H1 (cell line): Measurements from ENCODE around the gene CLDN7. TPM values are rescaled to one million over a fixed set of nuclear protein-coding genes. Genes with fewer than 3 reads are reported as not detected.
A peak's percentile ranks its signal among the peaks of the same experiment; 100 is the strongest.

ENCODE experiments used
- CTCF ChIA-PET: fragments of 300-600 bp; sonication (Branson Sonifier 250); formaldehyde crosslinking; loops from one replicate; lab custom pipeline; 2021; ENCODE audit not compliant: partially characterized antibody; lab: Charles Lee
- POLR2A ChIA-PET: fragments of 300-600 bp; sonication (Branson Sonifier 250); formaldehyde crosslinking; loops from one replicate; lab custom pipeline; 2021; ENCODE audit warnings: inconsistent platforms; ENCODE audit not compliant: partially characterized antibody; lab: Charles Lee
- DNase-seq, 2 experiments: peaks; one replicate each; pipeline versions ENCODE4 v3.0.0 to v3.0.0-alpha.2; 2010 to 2022; ENCODE audit warnings: low spot score in 2 of 2, low read depth in 1 of 2, mixed read lengths in 1 of 2
- FAIRE-seq: peaks from 2 replicates; lab custom pipeline; 2011; peaks lifted over from hg19 to GRCh38; lab: Jason Lieb, UNC
- H2AFZ ChIP-seq: 2 replicates; pipeline ENCODE4 v1.8.1; 2012; ENCODE audit warnings: low read length, inconsistent platforms
- H2AK5ac ChIP-seq: 2 replicates; pipeline ENCODE4 v1.6.1; 2013; ENCODE audit warnings: low read depth, low read length
- H2BK120ac ChIP-seq: replicated peaks from 2 replicates; pipeline ENCODE3; 2013; ENCODE audit warnings: low read depth, low read length, inconsistent platforms
- H2BK12ac ChIP-seq: 2 replicates; pipeline ENCODE4 v1.6.1; 2013; ENCODE audit warnings: low read depth, low read length
- H2BK15ac ChIP-seq: 2 replicates; pipeline ENCODE4 v1.6.1; 2013; ENCODE audit warnings: low read length
- H2BK20ac ChIP-seq: 2 replicates; pipeline ENCODE4 v1.6.1; 2013; ENCODE audit warnings: low read length
- H2BK5ac ChIP-seq: 2 replicates; pipeline ENCODE4 v1.6.1; 2013; ENCODE audit warnings: low read depth, low read length
- H3K14ac ChIP-seq: 2 replicates; pipeline ENCODE4 v1.6.1; 2013; ENCODE audit warnings: inconsistent platforms; ENCODE audit not compliant: insufficient read length
- H3K18ac ChIP-seq: 2 replicates; pipeline ENCODE4 v1.6.1; 2013; ENCODE audit warnings: low read length; ENCODE audit errors: extremely low read depth
- H3K23ac ChIP-seq: 2 replicates; pipeline ENCODE4 v1.6.1; 2013; ENCODE audit warnings: inconsistent platforms; ENCODE audit not compliant: insufficient read length
- H3K23me2 ChIP-seq: 2 replicates; pipeline ENCODE4 v1.6.1; 2013; ENCODE audit warnings: low read depth, low read length
- H3K27ac ChIP-seq: 2 replicates; pipeline ENCODE4 v1.6.1; 2011; ENCODE audit warnings: low read depth, low read length, inconsistent platforms
- H3K27me3 ChIP-seq, 4 experiments: replicated peaks in 1 of 4; 1 replicate in 1 of 4; 2 replicates in 3 of 4; pipeline versions ENCODE4 v1.6.1 to v1.8.1; 2011 to 2013; ENCODE audit warnings: low read length in 3 of 4, mild to moderate bottlenecking in 3 of 4, inconsistent platforms in 2 of 4, mixed read lengths in 2 of 4, moderate library complexity in 1 of 4; ENCODE audit not compliant: control insufficient read depth in 3 of 4, insufficient read depth in 3 of 4; ENCODE audit errors: extremely low read depth in 1 of 4
- H3K36me3 ChIP-seq, 4 experiments: 2 replicates each; pipeline versions ENCODE4 v1.6.1 to v1.8.1; 2011 to 2013; ENCODE audit warnings: mild to moderate bottlenecking in 4 of 4, low read length in 3 of 4, moderate library complexity in 2 of 4, control low read depth in 1 of 4, inconsistent platforms in 1 of 4; ENCODE audit not compliant: insufficient read depth in 4 of 4, control insufficient read depth in 2 of 4
- H3K4ac ChIP-seq: replicated peaks from 2 replicates; pipeline ENCODE3; 2013; ENCODE audit warnings: low read length, low read depth, mixed read lengths, inconsistent platforms; ENCODE audit not compliant: insufficient read length
- H3K4me1 ChIP-seq, 4 experiments: replicated peaks in 1 of 4; 1 replicate in 1 of 4; 2 replicates in 3 of 4; pipeline versions ENCODE4 v1.6.1 to v1.8.1; 2011 to 2013; ENCODE audit warnings: low read length in 3 of 4, inconsistent platforms in 2 of 4, mixed read lengths in 1 of 4; ENCODE audit not compliant: insufficient read depth in 4 of 4, control insufficient read depth in 3 of 4
- H3K4me2 ChIP-seq, 2 experiments: 2 replicates each; pipeline versions ENCODE4 v1.6.1 to v1.8.1; 2011 to 2013; ENCODE audit warnings: low read depth in 2 of 2, low read length in 2 of 2, control low read depth in 1 of 2, inconsistent platforms in 1 of 2, mild to moderate bottlenecking in 1 of 2; ENCODE audit not compliant: insufficient read depth in 1 of 2
- H3K4me3 ChIP-seq, 4 experiments: fragments of 200-600, 300-600 bp in 1 of 4; sonication (generic), shearing (Covaris generic), sonication (Bioruptor Twin) in 1 of 4; 2 replicates each; pipeline versions ENCODE4 v1.5.1 to v1.8.1; 2011 to 2016; ENCODE audit warnings: low read length in 4 of 4, low read depth in 3 of 4, control low read depth in 2 of 4, inconsistent platforms in 2 of 4, mild to moderate bottlenecking in 2 of 4, mixed read lengths in 1 of 4, moderate library complexity in 1 of 4; ENCODE audit not compliant: insufficient read depth in 2 of 4; ENCODE audit errors: extremely low read depth in 1 of 4
- H3K56ac ChIP-seq: replicated peaks from 2 replicates; pipeline ENCODE3; 2013; ENCODE audit warnings: low read depth, mild to moderate bottlenecking, mixed read lengths, low read length, inconsistent platforms; ENCODE audit not compliant: insufficient read length
- H3K79me1 ChIP-seq: 2 replicates; pipeline ENCODE4 v1.6.1; 2013; ENCODE audit warnings: low read depth, low read length, control low read depth
- H3K79me2 ChIP-seq, 2 experiments: 2 replicates each; pipeline versions ENCODE4 v1.6.1 to v1.8.1; 2012 to 2013; ENCODE audit warnings: low read length in 2 of 2, mild to moderate bottlenecking in 2 of 2, inconsistent platforms in 1 of 2; ENCODE audit not compliant: insufficient read depth in 2 of 2, control insufficient read depth in 1 of 2
- H3K9ac ChIP-seq, 4 experiments: replicated peaks in 1 of 4; 1 replicate in 1 of 4; 2 replicates in 3 of 4; pipeline versions ENCODE4 v1.6.1 to v1.8.1; 2011 to 2013; ENCODE audit warnings: low read depth in 3 of 4, low read length in 3 of 4, control low read depth in 2 of 4, mild to moderate bottlenecking in 2 of 4, moderate library complexity in 2 of 4, inconsistent platforms in 1 of 4; ENCODE audit errors: extremely low read depth in 1 of 4
- H3K9me3 ChIP-seq, 2 experiments: 2 replicates each; pipeline versions ENCODE4 v1.6.1 to v1.8.1; 2012 to 2013; ENCODE audit warnings: mild to moderate bottlenecking in 2 of 2, moderate library complexity in 2 of 2, control low read depth in 1 of 2, inconsistent platforms in 1 of 2, low read depth in 1 of 2, low read length in 1 of 2, mixed read lengths in 1 of 2; ENCODE audit not compliant: insufficient read depth in 2 of 2
- H4K20me1 ChIP-seq, 2 experiments: replicated peaks in 1 of 2; 2 replicates each; pipeline versions ENCODE3 to v1.8.1; 2011 to 2013; ENCODE audit warnings: inconsistent platforms in 2 of 2, low read length in 2 of 2, mild to moderate bottlenecking in 1 of 2; ENCODE audit not compliant: insufficient read depth in 2 of 2, control insufficient read depth in 1 of 2
- H4K5ac ChIP-seq: 2 replicates; pipeline ENCODE4 v1.6.1; 2013; ENCODE audit warnings: low read length, low read depth, mixed read lengths, inconsistent platforms; ENCODE audit not compliant: insufficient read length
- H4K8ac ChIP-seq: 2 replicates; pipeline ENCODE4 v1.8.0; 2013; ENCODE audit warnings: mild to moderate bottlenecking, moderate library complexity, low read length, inconsistent platforms; ENCODE audit not compliant: insufficient read depth; ENCODE audit errors: extremely low read depth
- H4K91ac ChIP-seq: replicated peaks from 2 replicates; pipeline ENCODE3; 2013; ENCODE audit warnings: low read length, mixed read lengths, inconsistent platforms; ENCODE audit not compliant: insufficient read length
- CREB1 ChIP-seq: IDR thresholded peaks from 2 replicates; pipeline ENCODE4 v1.6.1; 2012; ENCODE audit warnings: inconsistent platforms
- EGR1 ChIP-seq: IDR thresholded peaks from 2 replicates; pipeline ENCODE4 v1.6.1; 2011; ENCODE audit warnings: low read depth, low read length, borderline replicate concordance
- EP300 ChIP-seq, 2 experiments: IDR thresholded peaks; 1 replicate in 1 of 2; 2 replicates in 1 of 2; pipeline ENCODE4 v1.6.1; 2011 to 2012; ENCODE audit warnings: low read depth in 2 of 2, low read length in 2 of 2, mild to moderate bottlenecking in 2 of 2, borderline replicate concordance in 1 of 2, inconsistent platforms in 1 of 2, moderate library complexity in 1 of 2
- HDAC2 ChIP-seq, 2 experiments: fragments of 300-600 bp in 1 of 2; sonication (generic) in 1 of 2; IDR thresholded peaks; 2 replicates each; pipeline ENCODE4 v1.6.1; 2011 to 2012; ENCODE audit warnings: low read depth in 2 of 2, low read length in 2 of 2, mild to moderate bottlenecking in 2 of 2, moderate library complexity in 2 of 2, borderline replicate concordance in 1 of 2, inconsistent platforms in 1 of 2
- HDAC6 ChIP-seq: IDR thresholded peaks from one replicate; pipeline ENCODE4 v1.7.1; 2012; ENCODE audit warnings: low read depth, mild to moderate bottlenecking, inconsistent platforms, low read length, moderate library complexity
- JUND ChIP-seq: IDR thresholded peaks from 2 replicates; pipeline ENCODE4 v1.6.1; 2011; ENCODE audit warnings: mild to moderate bottlenecking, improper control_type of control experiment, low read length
- SIN3A ChIP-seq, 2 experiments: IDR thresholded peaks in 1 of 2; conservative IDR thresholded peaks in 1 of 2; 2 replicates each; pipeline ENCODE4 v1.6.1; 2011 to 2012; ENCODE audit warnings: low read length in 2 of 2, improper control_type of control experiment in 1 of 2, low read depth in 1 of 2, mild to moderate bottlenecking in 1 of 2
- SRF ChIP-seq: IDR thresholded peaks from 2 replicates; pipeline ENCODE4 v1.6.1; 2011; ENCODE audit warnings: mild to moderate bottlenecking, low read depth, low read length, moderate library complexity
- TBP ChIP-seq: IDR thresholded peaks from 2 replicates; pipeline ENCODE4 v1.6.1; 2011; ENCODE audit warnings: low read depth, low read length, improper control_type of control experiment
- WGBS, 2 experiments: shearing (Covaris generic) in 1 of 2; methylation state at CpG; one replicate each; pipeline versions ENCODE4 v1.1.6 to v1.1.7; 2013 to 2015; ENCODE audit warnings: low lambda C conversion rate in 2 of 2, mixed read lengths in 2 of 2, inconsistent platforms in 1 of 2, low coverage in 1 of 2, missing lambda C conversion rate in 1 of 2; ENCODE audit not compliant: insufficient replicate concordance in 2 of 2, insufficient coverage in 1 of 2, insufficient read length in 1 of 2; ENCODE audit errors: extremely low coverage in 1 of 2, missing lambda C conversion rate in 1 of 2; 5-methylcytosine and 5-hydroxymethylcytosine counted together
- polyA plus RNA-seq, 7 experiments: library from polyadenylated mRNA; depleted of rRNA in 3 of 7; stranded (reverse) in 5 of 7; unstranded in 2 of 7; fragments of >200 nt in 5 of 7; fragments of 200-250 nt in 2 of 7; gene quantifications; 1 replicate in 5 of 7; 2 replicates in 1 of 7; 4 replicates in 1 of 7; pipeline versions ENCODE4 v1.2.1 to v1.2.3, GENCODE V29; 2011 to 2013; ENCODE audit warnings: missing spikeins in 2 of 7, mixed read lengths in 2 of 7
- total RNA-seq: library from RNA; stranded (reverse); fragmentation: NEBNext Ultra II Directional; extraction: Animal tissue kit (Norgen Biotek cat#: 25700); gene quantifications from 2 replicates; pipeline ENCODE4 v1.2.1, GENCODE V29; 2021
- TF ChIP-seq, protein P1 (sequence below): IDR thresholded peaks from 2 replicates; pipeline ENCODE4 v1.6.1; 2012; ENCODE audit warnings: inconsistent platforms

Gene CLDN7
- total and polyA plus RNA-seq, 2 of the 8 experiments (the other 6 are each of a cell fraction or from before 2014, with no cell fraction given), result 118 to 119 TPM

DNA sequence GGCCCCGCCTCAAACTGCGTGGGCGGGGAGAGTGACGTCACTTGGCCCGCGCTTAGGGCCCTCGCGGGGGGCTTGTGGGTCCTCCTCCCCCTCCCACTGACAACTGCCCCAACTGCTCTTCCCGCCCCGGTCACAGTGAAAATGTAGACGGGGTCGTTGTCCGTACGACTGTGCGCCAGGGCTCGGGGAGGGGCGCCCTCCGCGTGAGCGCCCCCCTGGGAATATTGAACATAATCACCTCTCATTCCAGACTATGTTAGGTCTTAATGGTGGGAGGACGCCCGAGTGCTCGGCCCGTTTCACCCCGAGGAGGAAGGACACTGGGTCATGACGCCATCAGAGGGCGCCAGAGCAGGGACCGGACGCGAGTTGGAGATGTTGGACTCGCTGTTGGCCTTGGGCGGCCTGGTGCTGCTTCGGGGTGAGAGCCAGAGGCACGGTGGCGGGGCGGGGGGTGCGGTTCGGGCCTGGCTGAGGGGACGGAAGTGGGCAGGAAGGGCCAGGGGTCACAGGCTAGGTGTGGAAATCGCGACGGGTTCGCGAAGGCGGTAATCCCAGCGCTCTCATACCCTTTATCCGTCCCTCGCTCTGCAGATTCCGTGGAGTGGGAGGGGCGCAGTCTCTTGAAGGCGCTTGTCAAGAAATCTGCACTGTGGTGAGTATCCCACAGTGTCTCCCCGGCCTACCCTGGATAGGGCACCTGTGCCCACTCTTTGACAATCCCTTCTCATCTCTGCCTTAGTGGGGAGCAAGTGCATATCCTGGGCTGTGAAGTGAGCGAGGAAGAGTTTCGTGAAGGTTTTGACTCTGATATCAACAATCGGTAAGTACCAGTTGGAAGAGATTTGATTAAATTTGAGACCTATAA, 9.9 kb downstream of the CLDN7 start, which contains the start of gene ELP5:
Gene ELP5 (plus strand): TSS at position 40 of the 868 bp plus-strand sequence. CDS start 336 bp downstream, at position 376.
- 7% methylated on average over 39 of the region's 55 CpGs; no CpG with 5 or more reads in 1 of the 2 experiments for WGBS, 2 experiments
- H2BK5ac ChIP-seq, result peak within 1 kb of the TSS; percentile 89
- H3K36me3 ChIP-seq, result peaks cover 2 to 17% (median 10%) of the 10 kb centered on the region in 4 experiments; a peak in 6 of 8 replicates
- H2BK15ac ChIP-seq, result no peak within 1 kb of the TSS
- H2AK5ac ChIP-seq, result no peak within 1 kb of the TSS
- no peaks in the 10 kb centered on the region for H3K27me3 ChIP-seq
- ChIA-PET POLR2A (interaction anchor here (1.0 to 8.3 kb wide), 10 partner anchors 9 to 44 kb away, joined by 3 to 121 read pairs (median 7); partner anchors contain the start of genes ACADVL, CLDN7, DLG4 and DVL2), CTCF (no interaction called here)
- peak within 1 kb of the TSS; percentile 92 for H4K5ac ChIP-seq
- peak within 1 kb of the TSS; percentile 97 for H3K18ac ChIP-seq
- peak within 1 kb of the TSS; percentile 99 for H4K8ac ChIP-seq
- H3K14ac ChIP-seq, result no peak within 1 kb of the TSS
- peak within 1 kb of the TSS; percentile 97 for H3K27ac ChIP-seq
- H3K4me1 ChIP-seq, result peaks cover 0 to 9% (median 4%) of the 10 kb centered on the region in 4 experiments; a peak in 6 of 7 replicates
- FAIRE-seq (peak; percentile 7), DNase-seq (peak in 1 of 2 experiments; percentile 97)
- peaks cover 7% of the 10 kb centered on the region for H3K23me2 ChIP-seq
- H3K4me2 ChIP-seq, result peak within 1 kb of the TSS; percentile 89 to 99
- H3K79me2 ChIP-seq, result peaks cover 23 to 48% of the 10 kb centered on the region in 2 experiments
- H3K4me3 ChIP-seq, result peak within 1 kb of the TSS; percentile 58 to 84 (median 79)
- no peak within 1 kb of the TSS for H2BK20ac ChIP-seq
- peak within 1 kb of the TSS; percentile 86 for H2BK12ac ChIP-seq
- H3K79me1 ChIP-seq, result peaks cover 16% of the 10 kb centered on the region
- no peak within 1 kb of the TSS for H2BK120ac ChIP-seq
- no peaks in the 10 kb centered on the region for H3K9me3 ChIP-seq
- H2AFZ ChIP-seq, result peak within 1 kb of the TSS; percentile 93; the same call in 1 of the 2 replicates
- peak within 1 kb of the TSS; percentile 88 for H3K4ac ChIP-seq
- H3K23ac ChIP-seq, result no peak within 1 kb of the TSS
- H3K56ac ChIP-seq, result peak within 1 kb of the TSS; percentile 73
- H4K20me1 ChIP-seq, result peaks cover 4 to 11% of the 10 kb centered on the region in 2 experiments
- H3K9ac ChIP-seq, result peak within 1 kb of the TSS; percentile 87 to 91 (median 90)
- H4K91ac ChIP-seq, result peak within 1 kb of the TSS; percentile 70
- TF ChIP-seq HDAC6, result no peak
- TF ChIP-seq EGR1, result peak; percentile 99
- peak; percentile 67 to 89; a peak in 1 of 4 replicates for TF ChIP-seq SIN3A (conservative IDR thresholded peaks at IDR 0.05 in 1 of 2, IDR thresholded peaks at IDR 0.05 in 1 of 2; ENCODE audit: low read depth in 1 of 2, low read length in 2 of 2)
- TF ChIP-seq HDAC2 (IDR thresholded peaks at IDR 0.05; ENCODE audit: borderline replicate concordance in 1 of 2, low read depth in 2 of 2, low read length in 2 of 2), result 0 out of 4 replicates have a peak, but pooled peaks of 1 of the 2 experiments have one; percentile 32
- 0 out of 2 replicates have a peak, but pooled peaks have one; percentile 3 for TF ChIP-seq SRF
- no peak for TF ChIP-seq EP300 (IDR thresholded peaks at IDR 0.05; ENCODE audit: borderline replicate concordance in 1 of 2, low read depth in 2 of 2, low read length in 2 of 2)
- TF ChIP-seq, protein P1, sequence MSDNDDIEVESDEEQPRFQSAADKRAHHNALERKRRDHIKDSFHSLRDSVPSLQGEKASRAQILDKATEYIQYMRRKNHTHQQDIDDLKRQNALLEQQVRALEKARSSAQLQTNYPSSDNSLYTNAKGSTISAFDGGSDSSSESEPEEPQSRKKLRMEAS, result peak; percentile 77
- TF ChIP-seq JUND, result peak; percentile 92
- peak; percentile 97 for TF ChIP-seq CREB1
- peak; percentile 77; the same call in 1 of the 2 replicates for TF ChIP-seq TBP
